T47D (cell line): ENCODE results near the gene DHRS13.

Source experiments
- DNase-seq, 2 experiments: peaks; one replicate each; pipeline versions ENCODE4 v3.0.0 to v3.0.0-alpha.2; 2011 to 2012; ENCODE audit warnings: low read depth in 1 of 2, low spot score in 1 of 2
- JUND ChIP-seq: IDR thresholded peaks from 2 replicates; pipeline ENCODE4 v1.6.1; 2012; ENCODE audit warnings: low read depth
- in situ Hi-C: cut with HindIII; loops from 2 replicates; pipeline ENCODE4 v1.10.0; 2016; ENCODE audit warnings: low sequenced_read_pairs, low pct_unique_long_range_greater_than_20kb

DHRS13 gene

GRCh38 chr17:28902819-28903545, at the start of gene DHRS13:
Gene DHRS13 (minus strand): TSS chr17:28903079. CDS start chr17:28902944, 135 bp downstream.
- DNase-seq, result peak; percentile 91 to 98

GRCh38 chr17:28951991-28952975, 49.4 kb upstream of the DHRS13 start:
- in situ Hi-C loops, result no loop called here
- no peak for TF ChIP-seq JUND
- peak; percentile 94 to 100 for DNase-seq

More at GRCh38 chr17:28902819-28903545, at the start of gene DHRS13:
- TF ChIP-seq JUND, result no peak
- in situ Hi-C loops, result no loop called here

- peak; percentile 95 to 100 for DNase-seq
- no peak for TF ChIP-seq JUND
- in situ Hi-C loops, result no loop called here
These were observed 48.6 kb upstream of the DHRS13 start, which contains the start of gene PHF12 for GRCh38 chr17:28951428-28951990. Gene PHF12 (minus strand): TSS chr17:28951518. CDS start chr17:28950960, 558 bp downstream.

- no peak for TF ChIP-seq JUND
- in situ Hi-C loops, result no loop called here
- DNase-seq, result no peak
These were observed 48.0 kb upstream of the DHRS13 start for GRCh38 chr17:28950752-28951427.

GRCh38 chr17:28950017-28950751, 47.3 kb upstream of the DHRS13 start:
- DNase-seq, result peak in 1 of 2 experiments; percentile 42
- in situ Hi-C loops, result no loop called here

GRCh38 chr17:28949185-28950016, 46.5 kb upstream of the DHRS13 start:
- in situ Hi-C loops, result no loop called here
- no peak for TF ChIP-seq JUND
- peak; percentile 44 to 83 for DNase-seq

More at GRCh38 chr17:28950017-28950751, 47.3 kb upstream of the DHRS13 start:
- no peak for TF ChIP-seq JUND

- no peak for TF ChIP-seq JUND
- in situ Hi-C loops, result no loop called here
- no peak for DNase-seq
These were observed 46.0 kb upstream of the DHRS13 start for GRCh38 chr17:28948873-28949184.

- in situ Hi-C loops, result no loop called here
- DNase-seq, result no peak
These were observed 45.5 kb upstream of the DHRS13 start for GRCh38 chr17:28948342-28948741.

GRCh38 chr17:28947639-28948038, 44.8 kb upstream of the DHRS13 start:
- in situ Hi-C loops, result no loop called here
- no peak for DNase-seq
- TF ChIP-seq JUND, result no peak

More at GRCh38 chr17:28948342-28948741, 45.5 kb upstream of the DHRS13 start:
- no peak for TF ChIP-seq JUND

GRCh38 chr17:28946239-28946638, 43.4 kb upstream of the DHRS13 start:
- in situ Hi-C loops, result no loop called here

More at GRCh38 chr17:28946239-28946638, 43.4 kb upstream of the DHRS13 start:
- TF ChIP-seq JUND, result no peak
- DNase-seq, result peak in 1 of 2 experiments; percentile 82
